Prostate gland (tissue), 2 donors: ENCODE measurements around the gene PUS1. TPM values are rescaled to one million over a fixed set of nuclear protein-coding genes. Genes with fewer than 3 reads are reported as not detected.
"Not testable (repeated sequence)": the region's sequence is repeated elsewhere in the genome, so short reads cannot be mapped to it uniquely, and the experiment has no call there.

Source experiments
- DNase-seq: peaks from one replicate; pipeline ENCODE4 v3.0.0-alpha.2; 2019; ENCODE audit warnings: low spot score
- H3K27ac ChIP-seq, 2 donors: fragments of 200-600 bp; sonication (generic); 2 replicates each; pipeline ENCODE4 v1.5.1; 2017 to 2019
- H3K27me3 ChIP-seq: fragments of 200-600 bp; sonication (generic); replicated peaks from 2 replicates; pipeline ENCODE4 v1.5.1; 2019; ENCODE audit not compliant: insufficient read depth
- H3K36me3 ChIP-seq, 2 donors: fragments of 200-600 bp; sonication (generic); 1 replicate in 1 of 2; 2 replicates in 1 of 2; pipeline versions ENCODE4 v1.5.1 to v1.8.1; 2017 to 2019
- H3K4me1 ChIP-seq: fragments of 200-600 bp; sonication (generic); replicated peaks from 2 replicates; pipeline ENCODE4 v1.5.1; 2019
- H3K4me3 ChIP-seq, 2 donors: fragments of 200-600 bp; sonication (generic); 2 replicates each; pipeline ENCODE4 v1.5.1; 2017 to 2019
- H3K9me3 ChIP-seq: fragments of 200-600 bp; sonication (generic); 2 replicates; pipeline ENCODE4 v1.5.1; 2017
- CTCF ChIP-seq, 4 experiments: fragments of 200-600 bp in 2 of 4; fragments of 450-650 bp in 2 of 4; sonication (generic) in 2 of 4; IDR thresholded peaks; 1 replicate in 3 of 4; 2 replicates in 1 of 4; pipeline ENCODE4 v1.5.1; 2016 to 2019; ENCODE audit warnings: antibody characterized with exemption in 4 of 4, mild to moderate bottlenecking in 2 of 4, moderate library complexity in 2 of 4
- POLR2A ChIP-seq: fragments of 450-650 bp; IDR thresholded peaks from one replicate; pipeline ENCODE4 v1.6.1; 2016; ENCODE audit warnings: antibody characterized with exemption, mild to moderate bottlenecking
- POLR2AphosphoS5 ChIP-seq: sonication (generic); formaldehyde crosslinking; IDR thresholded peaks from one replicate; pipeline ENCODE4 v1.6.1; 2017; ENCODE audit warnings: antibody characterized with exemption
- WGBS: methylation state at CpG from one replicate; pipeline ENCODE4 v1.1.5; 2018; 5-methylcytosine and 5-hydroxymethylcytosine counted together
- intact Hi-C: fragments of 100-400 bp; cut with DNase I; formaldehyde crosslinking; loops from one replicate; pipeline ENCODE4 v1.14.2; 2022
- total RNA-seq, 2 donors: library from RNA; depleted of rRNA; stranded (reverse); fragments of >200 nt; gene quantifications; one replicate each; pipeline ENCODE4 v1.1.0, GENCODE V29; 2016

The PUS1 gene
- total RNA-seq, 2 donors from 2014 or later, result 17.4 to 17.8 TPM

GRCh38 chr12:131959641-131960589 is 30.8 kb downstream of the PUS1 start:
- Histone ChIP-seq H3K9me3 (no peaks in the 10 kb centered on the region), H3K4me3 (no peak overlapping the region), H3K4me1 (no peaks in the 10 kb centered on the region), H3K27me3 (no peaks in the 10 kb centered on the region), H3K36me3 (peaks cover 0 to 3% of the 10 kb centered on the region in 2 donors), H3K27ac (no peak overlapping the region)
- 72% methylated on average over 16 of the region's 16 CpGs for WGBS
- intact Hi-C loops, result no loop called here
- DNase-seq, result no peak
- no peak for TF ChIP-seq CTCF (IDR thresholded peaks at IDR 0.05)
- no peak for TF ChIP-seq POLR2AphosphoS5
- no peak for TF ChIP-seq POLR2A

- H3K4me3 ChIP-seq, H3K27me3 ChIP-seq, DNase-seq, H3K36me3 ChIP-seq, H3K4me1 ChIP-seq, intact Hi-C loops, H3K9me3 ChIP-seq, H3K27ac ChIP-seq: not testable (repeated sequence)
- 83% methylated on average over 6 of the region's 30 CpGs for WGBS
These were observed 31.7 kb downstream of the PUS1 start for GRCh38 chr12:131960590-131961325.

- H3K27ac ChIP-seq, H3K9me3 ChIP-seq, H3K36me3 ChIP-seq, DNase-seq, H3K27me3 ChIP-seq, H3K4me1 ChIP-seq, intact Hi-C loops, H3K4me3 ChIP-seq: not testable (repeated sequence)
- WGBS, result 89% methylated on average over 1 of the region's 20 CpGs
These were observed 32.3 kb downstream of the PUS1 start for GRCh38 chr12:131961328-131961727.

GRCh38 chr12:131962069-131962468 is 33.0 kb downstream of the PUS1 start:
- intact Hi-C loops, result no loop called here

GRCh38 chr12:131963381-131963780 is 34.3 kb downstream of the PUS1 start:
- intact Hi-C loops, result no loop called here
- H3K4me1 ChIP-seq, result peaks cover 5% of the 10 kb centered on the region
- no peak overlapping the region for H3K4me3 ChIP-seq
- DNase-seq, result no peak
- H3K9me3 ChIP-seq, result no peaks in the 10 kb centered on the region
- WGBS, result 75% methylated on average over 4 of the region's 4 CpGs
- no peak for TF ChIP-seq CTCF (IDR thresholded peaks at IDR 0.05)
- H3K27me3 ChIP-seq, result no peaks in the 10 kb centered on the region
- H3K36me3 ChIP-seq, result peaks cover 0 to 3% of the 10 kb centered on the region in 2 donors
- H3K27ac ChIP-seq, result no peak overlapping the region

More at GRCh38 chr12:131962069-131962468, 33.0 kb downstream of the PUS1 start:
- Histone ChIP-seq H3K9me3 (no peaks in the 10 kb centered on the region), H3K4me3 (no peak overlapping the region), H3K27me3 (no peaks in the 10 kb centered on the region), H3K4me1 (peaks cover 5% of the 10 kb centered on the region), H3K36me3 (peaks cover 0 to 3% of the 10 kb centered on the region in 2 donors), H3K27ac (no peak overlapping the region)
- WGBS, result 84% methylated on average over 8 of the region's 8 CpGs
- DNase-seq, result no peak
- TF ChIP-seq CTCF (IDR thresholded peaks at IDR 0.05) (no peak), POLR2AphosphoS5 (no peak), POLR2A (no peak)
